Endothelial cell of umbilical vein (primary cell): ENCODE results near the gene SCAMP1. TPM values are rescaled to one million over a fixed set of nuclear protein-coding genes. Genes with fewer than 3 reads are reported as not detected.

Experiments used
- BruUV-seq: library from RNA; stranded (reverse); fragments of 400-500 nt; replicated peaks from 2 replicates; lab custom pipeline; 2021; lab: Mats Ljungman, UMichigan
- CTCF ChIA-PET: fragments of 300-600, 350-600 bp; sonication (Branson Sonifier 250); formaldehyde crosslinking; loops from one replicate; lab custom pipeline; 2021; ENCODE audit warnings: antibody characterized with exemption, inconsistent platforms; lab: Charles Lee
- POLR2A ChIA-PET: fragments of 300-600, 350-600 bp; sonication (Branson Sonifier 250); formaldehyde crosslinking; loops from one replicate; lab custom pipeline; 2021; ENCODE audit warnings: antibody characterized with exemption, inconsistent platforms; lab: Charles Lee
- DNase-seq: peaks from one replicate; pipeline ENCODE4 v3.0.0-alpha.2; 2011; ENCODE audit warnings: low read depth, low spot score
- FAIRE-seq: peaks from 2 replicates; lab custom pipeline; 2011; peaks lifted over from hg19 to GRCh38; lab: Jason Lieb, UNC
- H2AFZ ChIP-seq: 2 replicates; pipeline ENCODE4 v1.6.0; 2012; ENCODE audit warnings: low read depth, low read length, control low read depth, inconsistent platforms
- H3K27ac ChIP-seq: 2 replicates; pipeline ENCODE4 v1.5.1; 2011; ENCODE audit warnings: low read depth, mild to moderate bottlenecking, control low read depth, low read length, moderate library complexity; ENCODE audit not compliant: insufficient read depth
- H3K27me3 ChIP-seq, 2 experiments: 2 replicates each; pipeline versions ENCODE4 v1.6.0 to v1.6.1; 2011; ENCODE audit warnings: low read length in 2 of 2, mixed read lengths in 1 of 2; ENCODE audit not compliant: control insufficient read depth in 2 of 2, insufficient read depth in 2 of 2
- H3K36me3 ChIP-seq, 2 experiments: 2 replicates in 1 of 2; 3 replicates in 1 of 2; pipeline ENCODE4 v1.5.1; 2011; ENCODE audit warnings: low read length in 2 of 2, mild to moderate bottlenecking in 1 of 2, moderate library complexity in 1 of 2; ENCODE audit not compliant: control insufficient read depth in 2 of 2, insufficient read depth in 2 of 2; ENCODE audit errors: extremely low read depth in 1 of 2
- H3K4me1 ChIP-seq: 3 replicates; pipeline ENCODE4 v1.5.1; 2011; ENCODE audit warnings: mild to moderate bottlenecking, low read length; ENCODE audit not compliant: control insufficient read depth, insufficient read depth; ENCODE audit errors: extremely low read depth
- H3K4me2 ChIP-seq: 2 replicates; pipeline ENCODE4 v1.6.1; 2011; ENCODE audit warnings: low read length, control low read depth, mixed read lengths; ENCODE audit not compliant: insufficient read depth
- H3K4me3 ChIP-seq, 3 experiments: fragments of 200-600 bp in 1 of 3; sonication (generic), shearing (Covaris generic) in 1 of 3; replicated peaks in 1 of 3; 2 replicates each; pipeline ENCODE4 v1.5.1; 2011 to 2016; ENCODE audit warnings: control low read depth in 3 of 3, low read length in 3 of 3, mild to moderate bottlenecking in 2 of 3, inconsistent platforms in 1 of 3, low read depth in 1 of 3, moderate library complexity in 1 of 3; ENCODE audit not compliant: insufficient read depth in 1 of 3
- H3K79me2 ChIP-seq: 2 replicates; pipeline ENCODE4 v1.6.0; 2012; ENCODE audit warnings: low read length, inconsistent platforms; ENCODE audit not compliant: control insufficient read depth, insufficient read depth
- H3K9ac ChIP-seq: replicated peaks from 2 replicates; pipeline ENCODE3; 2011; ENCODE audit warnings: low read length, control low read depth; ENCODE audit not compliant: insufficient read depth; ENCODE audit errors: extremely low read depth
- H3K9me1 ChIP-seq: replicated peaks from 3 replicates; pipeline ENCODE4 v1.6.0; 2011; ENCODE audit warnings: mild to moderate bottlenecking, low read length; ENCODE audit not compliant: control insufficient read depth, insufficient read depth; ENCODE audit errors: extremely low read depth
- H3K9me3 ChIP-seq: replicated peaks from 2 replicates; pipeline ENCODE4 v1.5.1; 2012; ENCODE audit warnings: low read length, inconsistent platforms; ENCODE audit not compliant: control insufficient read depth, insufficient read depth
- H4K20me1 ChIP-seq: replicated peaks from 2 replicates; pipeline ENCODE3; 2011; ENCODE audit warnings: mild to moderate bottlenecking, low read length; ENCODE audit not compliant: control insufficient read depth, insufficient read depth; ENCODE audit errors: extremely low read depth
- EZH2 ChIP-seq: IDR thresholded peaks from 2 replicates; pipeline ENCODE4 v1.6.1; 2012; ENCODE audit warnings: borderline replicate concordance, low read depth, mild to moderate bottlenecking, moderate library complexity, low read length, inconsistent platforms; ENCODE audit not compliant: severe bottlenecking
- FOS ChIP-seq: IDR thresholded peaks from 2 replicates; pipeline ENCODE4 v1.6.1; 2011; ENCODE audit warnings: mild to moderate bottlenecking, low read length, moderate library complexity, borderline replicate concordance; ENCODE audit not compliant: insufficient read depth
- GATA2 ChIP-seq: IDR thresholded peaks from 2 replicates; pipeline ENCODE4 v1.7.0; 2011; ENCODE audit warnings: low read depth, mild to moderate bottlenecking, moderate library complexity, mixed read lengths, low read length; ENCODE audit not compliant: insufficient read length, insufficient read depth
- JUN ChIP-seq: IDR thresholded peaks from 2 replicates; pipeline ENCODE4 v1.6.1; 2011; ENCODE audit warnings: borderline replicate concordance, low read depth; ENCODE audit not compliant: insufficient read length, insufficient read depth
- MYC ChIP-seq: IDR thresholded peaks from one replicate; pipeline ENCODE4 v1.6.1; 2011; ENCODE audit warnings: mild to moderate bottlenecking, low read depth, low read length
- POLR2AphosphoS5 ChIP-seq: IDR thresholded peaks from 2 replicates; pipeline ENCODE4 v1.6.1; 2012; ENCODE audit warnings: low read depth, mild to moderate bottlenecking, control low read depth, low read length, moderate library complexity; ENCODE audit not compliant: insufficient read depth
- dilution Hi-C: fragments of 300-500 bp; cut with MboI; formaldehyde crosslinking; loops from one replicate; pipeline ENCODE4 v1.15.0; 2019; ENCODE audit warnings: low sequenced_read_pairs; ENCODE audit not compliant: extremely low pct_ligation_motif_present
- intact Hi-C: fragments of 100-400 bp; cut with micrococcal nuclease; formaldehyde crosslinking; loops from one replicate; pipeline ENCODE4 v1.10.0; 2022
- polyA plus RNA-seq, 4 experiments: library from polyadenylated mRNA; depleted of rRNA in 3 of 4; stranded (reverse) in 3 of 4; unstranded in 1 of 4; fragments of >200 nt; gene quantifications; 2 replicates each; pipeline versions ENCODE4 v1.2.1 to v1.2.3, GENCODE V29; 2011 to 2012; ENCODE audit warnings: missing spikeins in 1 of 4
- total RNA-seq: library from RNA; stranded (reverse); gene quantifications from 2 replicates; pipeline ENCODE4 v1.2.3, GENCODE V29; 2021
- TF ChIP-seq, protein P1 (sequence below), 2 donors: IDR thresholded peaks; 1 replicate in 1 of 2; 2 replicates in 1 of 2; pipeline ENCODE4 v1.5.1; 2011; ENCODE audit warnings: low read length in 2 of 2, mild to moderate bottlenecking in 2 of 2, moderate library complexity in 2 of 2, control low read depth in 1 of 2, inconsistent platforms in 1 of 2, low read depth in 1 of 2; ENCODE audit not compliant: insufficient read depth in 1 of 2; ENCODE audit errors: extremely low read depth in 1 of 2
- TF ChIP-seq, protein P2 (sequence below): IDR thresholded peaks from 2 replicates; pipeline ENCODE4 v1.6.1; 2011; ENCODE audit not compliant: insufficient read depth, insufficient read length

SCAMP1 gene
- total and polyA plus RNA-seq, 2 donors (not counting 3 experiments of a cell fraction or from before 2014, with no cell fraction given), result 13.7 to 29.0 TPM

DNA sequence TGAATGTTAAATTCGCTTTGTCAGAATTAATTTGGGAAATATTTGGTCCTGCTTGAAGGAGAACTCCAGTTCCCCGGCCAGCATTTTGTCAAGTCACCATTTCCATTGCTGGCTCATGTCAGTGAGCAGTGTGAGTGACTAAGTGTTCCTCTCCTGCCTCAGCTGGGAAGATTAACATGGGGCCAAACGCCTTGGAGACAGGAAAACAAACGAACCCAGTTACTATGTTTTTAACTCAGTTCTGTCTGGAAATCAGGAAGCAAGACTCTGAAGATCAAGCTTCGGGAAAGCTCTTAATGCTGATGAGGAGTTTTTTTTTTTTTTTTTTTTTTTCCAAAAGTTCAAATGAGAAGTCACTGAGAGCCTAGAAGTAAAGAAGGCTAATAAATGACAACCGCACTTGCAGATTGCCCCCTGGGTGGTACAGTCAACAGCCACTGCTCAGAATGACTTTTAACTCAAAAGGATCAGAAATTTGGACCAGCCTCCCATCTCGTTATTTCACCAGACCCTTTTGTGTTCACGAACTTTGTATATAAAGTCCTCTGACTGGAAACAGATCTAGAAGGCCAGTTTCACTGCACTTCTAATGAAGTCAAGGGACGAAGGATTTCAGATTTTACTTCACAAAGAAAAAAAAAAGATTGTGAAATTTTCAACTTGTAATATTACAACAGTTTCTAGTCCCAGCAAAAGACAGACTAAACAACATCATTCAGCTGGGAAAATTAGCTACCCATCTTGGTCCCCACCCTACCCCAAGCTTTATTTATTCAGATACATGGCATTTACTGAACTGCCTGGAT lies 166.8 kb downstream of the SCAMP1 start:
- DNase-seq (peak; percentile 99), FAIRE-seq (peak; percentile 90)
- ChIA-PET POLR2A (interaction anchor here (1.3 to 2.5 kb wide), 3 partner anchors 22 to 121 kb away, joined by 3 to 7 read pairs (median 6); partner anchors contain the start of gene LHFPL2), CTCF (interaction anchor here (0.6 to 2.0 kb wide), 8 partner anchors 11 to 121 kb away, joined by 3 to 10 read pairs (median 4); partner anchors contain the start of gene LHFPL2)
- H3K4me2 ChIP-seq, result peak overlapping the region; percentile 45
- no peaks in the 10 kb centered on the region for H3K9me3 ChIP-seq
- H3K4me3 ChIP-seq, result peak overlapping the region in 1 of 3 experiments; percentile 1
- H3K27ac ChIP-seq, result peak overlapping the region; percentile 99
- no peaks in the 10 kb centered on the region for H3K27me3 ChIP-seq
- peaks cover 84% of the 10 kb centered on the region for H3K4me1 ChIP-seq
- TF ChIP-seq, protein P1, sequence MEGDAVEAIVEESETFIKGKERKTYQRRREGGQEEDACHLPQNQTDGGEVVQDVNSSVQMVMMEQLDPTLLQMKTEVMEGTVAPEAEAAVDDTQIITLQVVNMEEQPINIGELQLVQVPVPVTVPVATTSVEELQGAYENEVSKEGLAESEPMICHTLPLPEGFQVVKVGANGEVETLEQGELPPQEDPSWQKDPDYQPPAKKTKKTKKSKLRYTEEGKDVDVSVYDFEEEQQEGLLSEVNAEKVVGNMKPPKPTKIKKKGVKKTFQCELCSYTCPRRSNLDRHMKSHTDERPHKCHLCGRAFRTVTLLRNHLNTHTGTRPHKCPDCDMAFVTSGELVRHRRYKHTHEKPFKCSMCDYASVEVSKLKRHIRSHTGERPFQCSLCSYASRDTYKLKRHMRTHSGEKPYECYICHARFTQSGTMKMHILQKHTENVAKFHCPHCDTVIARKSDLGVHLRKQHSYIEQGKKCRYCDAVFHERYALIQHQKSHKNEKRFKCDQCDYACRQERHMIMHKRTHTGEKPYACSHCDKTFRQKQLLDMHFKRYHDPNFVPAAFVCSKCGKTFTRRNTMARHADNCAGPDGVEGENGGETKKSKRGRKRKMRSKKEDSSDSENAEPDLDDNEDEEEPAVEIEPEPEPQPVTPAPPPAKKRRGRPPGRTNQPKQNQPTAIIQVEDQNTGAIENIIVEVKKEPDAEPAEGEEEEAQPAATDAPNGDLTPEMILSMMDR (IDR thresholded peaks at IDR 0.05; ENCODE audit: extremely low read depth in 1 of 2, insufficient read depth in 1 of 2, low read depth in 1 of 2, low read length in 2 of 2), result no peak
- TF ChIP-seq POLR2AphosphoS5, result peak; percentile 43
- TF ChIP-seq, protein P2, sequence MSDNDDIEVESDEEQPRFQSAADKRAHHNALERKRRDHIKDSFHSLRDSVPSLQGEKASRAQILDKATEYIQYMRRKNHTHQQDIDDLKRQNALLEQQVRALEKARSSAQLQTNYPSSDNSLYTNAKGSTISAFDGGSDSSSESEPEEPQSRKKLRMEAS, result no peak
- TF ChIP-seq JUN, result peak; percentile 83
- peak; percentile 34 for TF ChIP-seq GATA2
- TF ChIP-seq EZH2, result no peak
- TF ChIP-seq FOS, result peak; percentile 77
- no peak for TF ChIP-seq MYC
- dilution Hi-C loops, result no loop called here
- peaks cover 5% of the 10 kb centered on the region for H3K79me2 ChIP-seq
- intact Hi-C loops, result loop anchor here (1.0 to 5.0 kb wide), 9 partner anchors 22 to 605 kb away; partner anchors contain the start of gene SCAMP1
- peak overlapping the region; percentile 94 for H3K9ac ChIP-seq
- no peaks in the 10 kb centered on the region for H3K9me1 ChIP-seq
- no peaks in the 10 kb centered on the region for H3K36me3 ChIP-seq
- no peaks in the 10 kb centered on the region for H4K20me1 ChIP-seq
- BruUV-seq, result TSS peak; percentile 21
- H2AFZ ChIP-seq, result no peak overlapping the region
